M059J (cell line): Measurements from ENCODE around the gene SOX14. TPM values are rescaled to one million over a fixed set of nuclear protein-coding genes. Genes with fewer than 3 reads are reported as not detected.

Source experiments
- DNase-seq: peaks from one replicate; pipeline ENCODE4 v3.0.0-alpha.2; 2012; ENCODE audit warnings: low read depth
- total RNA-seq: library from RNA; depleted of rRNA; stranded (reverse); fragments of >200 nt; shearing (Covaris generic); gene quantifications from 2 replicates; pipeline ENCODE4 v1.2.3, GENCODE V29; 2014

Gene SOX14
- total RNA-seq, 1 experiment from 2014 or later: not detected

- DNase-seq: no peak
Observed at GRCh38 chr3:137768361-137769321, 4.5 kb downstream of the SOX14 start.

- DNase-seq: no peak
Observed at GRCh38 chr3:137769322-137770065, 5.4 kb downstream of the SOX14 start.

GRCh38 chr3:137770066-137770834, 6.1 kb downstream of the SOX14 start:
- DNase-seq: no peak

GRCh38 chr3:137770835-137771399, 6.8 kb downstream of the SOX14 start:
- peak; percentile 13 for DNase-seq

GRCh38 chr3:137771401-137772213, 7.5 kb downstream of the SOX14 start:
- no peak for DNase-seq

GRCh38 chr3:137772214-137772955, 8.3 kb downstream of the SOX14 start:
- no peak for DNase-seq

GRCh38 chr3:137778941-137779340, 14.8 kb downstream of the SOX14 start:
- no peak for DNase-seq

- DNase-seq: no peak
Observed at GRCh38 chr3:137787529-137787928, 23.4 kb downstream of the SOX14 start.

DNA sequence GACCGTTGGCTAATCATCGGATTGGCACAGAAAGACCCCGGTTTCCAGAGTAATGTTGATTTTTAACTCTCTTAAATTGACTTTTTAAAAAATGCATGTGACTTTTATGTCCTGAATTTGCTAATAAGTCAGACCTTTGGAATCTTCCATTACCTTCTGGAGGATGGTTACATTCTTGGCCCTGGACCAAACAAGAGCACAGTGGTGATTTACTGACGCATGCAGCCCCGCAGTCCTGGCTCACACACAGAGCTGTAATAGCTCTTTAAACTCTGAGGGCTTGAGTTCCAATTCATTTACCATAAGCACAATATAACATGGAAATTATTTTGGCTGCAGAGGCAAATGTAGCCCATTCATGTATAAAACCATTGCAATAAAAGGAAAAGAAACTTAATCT, 25.1 kb downstream of the SOX14 start:
- peak; percentile 27 for DNase-seq

- peak; percentile 44 for DNase-seq
Observed at GRCh38 chr3:137792626-137793271, 28.6 kb downstream of the SOX14 start.

GRCh38 chr3:137796993-137797392, 32.9 kb downstream of the SOX14 start:
- DNase-seq: no peak

DNA sequence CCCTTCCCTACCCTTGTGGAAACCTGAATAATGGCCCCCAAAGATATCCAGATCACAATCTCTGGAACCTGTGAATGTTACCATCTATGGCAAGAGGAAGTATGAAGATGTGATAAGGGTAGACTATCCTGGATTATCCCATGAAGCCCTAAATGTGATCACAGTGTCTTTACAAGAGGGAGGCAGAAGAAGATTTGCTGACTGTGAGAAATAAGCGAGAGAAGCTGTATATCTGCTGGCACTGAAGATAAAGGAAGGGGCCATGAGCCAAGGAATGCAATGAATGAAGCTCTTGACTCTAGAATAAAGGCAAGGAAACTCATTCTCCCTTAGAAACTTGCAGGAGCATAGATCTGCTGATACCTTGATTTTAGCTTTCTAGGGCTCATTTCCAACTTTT, 39.1 kb downstream of the SOX14 start:
- no peak for DNase-seq

DNA sequence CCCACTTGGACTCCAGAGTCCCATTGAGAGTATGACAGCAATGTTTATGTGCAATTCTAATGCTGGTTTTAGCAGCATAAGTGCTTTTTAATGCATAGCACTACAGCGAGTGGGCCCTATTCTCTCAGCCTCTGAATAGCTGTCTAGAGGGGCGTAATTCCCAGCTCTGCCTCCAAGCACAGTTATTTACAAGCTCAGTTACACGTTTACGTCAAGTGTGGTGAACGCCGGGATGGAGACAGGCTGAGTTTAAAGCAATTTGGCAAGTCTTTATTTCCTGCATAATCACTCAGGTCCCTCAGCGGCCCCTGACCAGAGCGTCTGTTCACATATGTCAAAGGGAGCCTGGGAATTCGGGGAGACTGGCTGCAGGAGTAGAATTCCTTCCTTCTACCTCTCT, 43.9 kb downstream of the SOX14 start:
- no peak for DNase-seq

- DNase-seq: no peak
Observed at GRCh38 chr3:137809509-137809908, 45.4 kb downstream of the SOX14 start.

GRCh38 chr3:137812023-137812422, 47.9 kb downstream of the SOX14 start:
- no peak for DNase-seq

- DNase-seq: no peak
Observed at GRCh38 chr3:137815251-137815650, 51.1 kb downstream of the SOX14 start.
